Measurements from ENCODE around the gene STK32B. TPM values are rescaled to one million over a fixed set of nuclear protein-coding genes. Genes with fewer than 3 reads are reported as not detected.

Gene STK32B
- total and polyA plus RNA-seq, 2 donors (not counting 1 experiment from before 2014, with no cell fraction given) = 0.22 to 0.30 TPM

- no peaks in the 10 kb centered on the region for H3K27me3 Mint-ChIP-seq
- DNase-seq = no peak
- no peak overlapping the region for H2AFZ ChIP-seq (ENCODE audit: insufficient read depth, low read depth, low read length, poor library complexity, severe bottlenecking)
- no peak for ATAC-seq (ENCODE audit: low read depth)
- H3K27ac Mint-ChIP-seq = no peak overlapping the region
- peaks cover 0 to 8% (median 0%) of the 10 kb centered on the region in 3 donors for H3K9me3 ChIP-seq (ENCODE audit: control extremely low read depth in 1 of 3, control insufficient read depth in 2 of 3, insufficient read depth in 1 of 3, low read length in 2 of 3)
- no peak overlapping the region for H3K4me2 ChIP-seq (replicated peaks; ENCODE audit: low read depth, low read length, poor library complexity, severe bottlenecking)
- H3K4me3 Mint-ChIP-seq = no peak overlapping the region
- no peaks in the 10 kb centered on the region for H3K79me2 ChIP-seq (ENCODE audit: control insufficient read depth, insufficient read depth, low read length)
- H3K27me3 ChIP-seq (replicated peaks in 1 of 4; ENCODE audit: control extremely low read depth in 1 of 4, control insufficient read depth in 3 of 4, insufficient read depth in 4 of 4, low read length in 3 of 4) = no peaks in the 10 kb centered on the region
- H3K27ac ChIP-seq (ENCODE audit: low read length in 2 of 2) = no peak overlapping the region
- H3K4me1 ChIP-seq (ENCODE audit: control insufficient read depth in 2 of 2, insufficient read depth in 2 of 2, low read length in 2 of 2) = no peaks in the 10 kb centered on the region
- POLR2A ChIA-PET = interaction anchor here (0.6 kb wide), 1 partner anchor 21 kb away, joined by 3 read pairs; no protein-coding TSS in a partner anchor
- no peak overlapping the region for H3K9ac ChIP-seq (ENCODE audit: low read length)
- no peaks in the 10 kb centered on the region for H3K36me3 ChIP-seq (replicated peaks in 1 of 2; ENCODE audit: control extremely low read depth in 1 of 2, control insufficient read depth in 1 of 2, extremely low read depth in 1 of 2, insufficient read depth in 2 of 2, low read length in 1 of 2)
- no peaks in the 10 kb centered on the region for H3K9me3 Mint-ChIP-seq (ENCODE audit: insufficient read depth)
- CTCF ChIA-PET = no interaction called here
- no peak overlapping the region for H3K4me3 ChIP-seq (ENCODE audit: control extremely low read depth in 1 of 5, extremely low read depth in 1 of 5, insufficient read depth in 1 of 5, low read depth in 2 of 5, low read length in 4 of 5)
- TF ChIP-seq CTCF (IDR thresholded peaks at IDR 0.05) (no peak), EZH2 (IDR thresholded peaks at IDR 0.05; ENCODE audit: borderline replicate concordance, insufficient read depth, low read depth, low read length, poor library complexity, severe bottlenecking) (no peak)
- no peaks in the 10 kb centered on the region for H3K4me1 Mint-ChIP-seq
- 92% methylated on average over 12 of the region's 14 CpGs for WGBS (ENCODE audit: insufficient coverage)
- intact Hi-C loops (cut with micrococcal nuclease) = no loop called here
- no peaks in the 10 kb centered on the region for H4K20me1 ChIP-seq (ENCODE audit: control insufficient read depth, insufficient read depth, low read length, poor library complexity, severe bottlenecking)
Observed at GRCh38 chr4:5455003-5455585, 403.8 kb downstream of the STK32B start.

GRCh38 chr4:5456296-5456845 lies 405.1 kb downstream of the STK32B start:
- Histone ChIP-seq H3K36me3 (replicated peaks in 1 of 2; ENCODE audit: control extremely low read depth in 1 of 2, control insufficient read depth in 1 of 2, extremely low read depth in 1 of 2, insufficient read depth in 2 of 2, low read length in 1 of 2) (no peaks in the 10 kb centered on the region), H3K4me3 (ENCODE audit: control extremely low read depth in 1 of 5, extremely low read depth in 1 of 5, insufficient read depth in 1 of 5, low read depth in 2 of 5, low read length in 4 of 5) (no peak overlapping the region), H3K27ac (ENCODE audit: low read length in 2 of 2) (no peak overlapping the region), H3K9ac (ENCODE audit: low read length) (no peak overlapping the region), H3K9me3 (ENCODE audit: control extremely low read depth in 1 of 3, control insufficient read depth in 2 of 3, insufficient read depth in 1 of 3, low read length in 2 of 3) (peaks cover 0 to 8% (median 0%) of the 10 kb centered on the region in 3 donors), H3K79me2 (ENCODE audit: control insufficient read depth, insufficient read depth, low read length) (no peaks in the 10 kb centered on the region), H3K27me3 (replicated peaks in 1 of 4; ENCODE audit: control extremely low read depth in 1 of 4, control insufficient read depth in 3 of 4, insufficient read depth in 4 of 4, low read length in 3 of 4) (no peaks in the 10 kb centered on the region), H4K20me1 (ENCODE audit: control insufficient read depth, insufficient read depth, low read length, poor library complexity, severe bottlenecking) (no peaks in the 10 kb centered on the region), H2AFZ (ENCODE audit: insufficient read depth, low read depth, low read length, poor library complexity, severe bottlenecking) (no peak overlapping the region), H3K4me2 (replicated peaks; ENCODE audit: low read depth, low read length, poor library complexity, severe bottlenecking) (no peak overlapping the region), H3K4me1 (ENCODE audit: control insufficient read depth in 2 of 2, insufficient read depth in 2 of 2, low read length in 2 of 2) (no peaks in the 10 kb centered on the region)
- Mint-ChIP-seq H3K27me3 (no peaks in the 10 kb centered on the region), H3K4me1 (no peaks in the 10 kb centered on the region), H3K9me3 (ENCODE audit: insufficient read depth) (no peaks in the 10 kb centered on the region), H3K4me3 (no peak overlapping the region), H3K27ac (no peak overlapping the region)
- POLR2A ChIA-PET = no interaction called here
- intact Hi-C loops (cut with micrococcal nuclease) = no loop called here
- no peak for TF ChIP-seq CTCF (IDR thresholded peaks at IDR 0.05)
- TF ChIP-seq EZH2 (IDR thresholded peaks at IDR 0.05; ENCODE audit: borderline replicate concordance, insufficient read depth, low read depth, low read length, poor library complexity, severe bottlenecking) = no peak
- ATAC-seq (ENCODE audit: low read depth) (no peak), DNase-seq (no peak)
- 95% methylated on average over 16 of the region's 17 CpGs for WGBS (ENCODE audit: insufficient coverage)
- CTCF ChIA-PET = no interaction called here
